ENCODE measurements around the gene LRAT.

LRAT gene

GRCh38 chr4:154778264-154778663, 34.5 kb downstream of the LRAT start:
- no peak for DNase-seq

DNA sequence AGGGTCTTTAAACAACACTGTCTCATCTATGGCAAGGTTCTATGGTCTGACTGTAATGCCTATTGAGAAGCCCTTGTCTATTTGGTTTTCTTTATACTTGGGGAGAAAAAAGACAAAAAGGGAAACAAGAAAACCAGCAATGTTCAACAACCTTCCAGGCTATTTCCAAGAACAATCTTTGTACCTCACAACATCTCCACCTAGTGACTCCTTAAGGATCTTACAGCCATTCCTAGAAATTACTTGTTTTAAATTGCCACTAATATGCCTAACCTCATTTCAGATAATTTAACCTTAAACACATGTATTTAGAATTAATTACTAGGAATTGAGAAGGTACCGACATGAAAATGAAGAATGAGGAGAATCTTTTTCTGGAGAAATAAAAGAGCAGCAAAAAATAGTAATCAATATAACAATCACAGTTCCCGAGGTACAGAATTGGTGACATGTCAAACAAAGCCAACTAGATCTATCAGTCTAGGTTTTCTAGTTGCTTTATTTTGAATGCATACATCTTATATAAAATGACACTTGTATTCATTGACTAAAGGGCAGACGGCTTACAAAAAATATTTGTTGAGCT, 35.7 kb downstream of the LRAT start:
- peak; percentile 60 for DNase-seq

- no peak for DNase-seq
Observed at GRCh38 chr4:154781126-154781982, 37.6 kb downstream of the LRAT start, which contains the start of gene RBM46. TSS of gene RBM46 (plus strand) at chr4:154781272. CDS start at chr4:154796753, 15,481 bp downstream.

DNA sequence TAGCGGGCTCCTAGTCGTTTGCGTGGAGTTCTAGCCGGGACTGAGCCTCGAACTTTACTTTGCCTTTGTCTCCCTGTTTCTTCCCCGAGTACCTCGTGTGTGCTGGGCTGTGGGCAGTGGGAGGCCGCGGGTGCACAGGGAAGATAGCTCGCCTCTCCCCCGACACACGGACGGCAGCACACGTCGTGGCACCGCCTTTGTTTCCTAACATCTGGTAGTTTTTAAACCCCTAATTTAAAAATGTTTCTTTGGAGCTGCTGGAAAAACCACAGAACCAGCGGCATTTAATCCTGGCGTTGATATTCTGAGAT, 38.1 kb downstream of the LRAT start:
- DNase-seq, result no peak

Measured in DMS53 (cell line).